Measurements from ENCODE around the gene NDUFS3.

Gene NDUFS3

DNA sequence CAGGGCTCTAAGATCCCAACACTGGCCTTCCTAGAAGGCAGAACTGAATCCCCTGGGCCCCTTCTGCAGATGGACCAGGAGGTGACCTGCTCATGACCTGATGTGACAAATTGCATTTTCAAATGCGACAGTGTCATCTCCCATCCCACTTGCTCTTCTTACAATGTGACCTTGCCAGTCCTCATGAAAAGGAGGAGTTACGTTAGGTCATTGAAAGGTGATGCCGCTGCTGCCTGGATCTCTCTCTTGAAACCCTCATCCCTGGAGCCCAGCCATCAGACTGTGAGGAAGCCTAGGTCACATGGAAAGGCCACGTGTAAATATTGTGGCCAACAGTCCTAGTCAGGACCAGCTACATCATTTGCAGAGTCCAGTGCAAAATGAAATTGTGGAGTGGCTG, 21.0 kb downstream of the NDUFS3 start:
- TF ChIP-seq, protein P1, sequence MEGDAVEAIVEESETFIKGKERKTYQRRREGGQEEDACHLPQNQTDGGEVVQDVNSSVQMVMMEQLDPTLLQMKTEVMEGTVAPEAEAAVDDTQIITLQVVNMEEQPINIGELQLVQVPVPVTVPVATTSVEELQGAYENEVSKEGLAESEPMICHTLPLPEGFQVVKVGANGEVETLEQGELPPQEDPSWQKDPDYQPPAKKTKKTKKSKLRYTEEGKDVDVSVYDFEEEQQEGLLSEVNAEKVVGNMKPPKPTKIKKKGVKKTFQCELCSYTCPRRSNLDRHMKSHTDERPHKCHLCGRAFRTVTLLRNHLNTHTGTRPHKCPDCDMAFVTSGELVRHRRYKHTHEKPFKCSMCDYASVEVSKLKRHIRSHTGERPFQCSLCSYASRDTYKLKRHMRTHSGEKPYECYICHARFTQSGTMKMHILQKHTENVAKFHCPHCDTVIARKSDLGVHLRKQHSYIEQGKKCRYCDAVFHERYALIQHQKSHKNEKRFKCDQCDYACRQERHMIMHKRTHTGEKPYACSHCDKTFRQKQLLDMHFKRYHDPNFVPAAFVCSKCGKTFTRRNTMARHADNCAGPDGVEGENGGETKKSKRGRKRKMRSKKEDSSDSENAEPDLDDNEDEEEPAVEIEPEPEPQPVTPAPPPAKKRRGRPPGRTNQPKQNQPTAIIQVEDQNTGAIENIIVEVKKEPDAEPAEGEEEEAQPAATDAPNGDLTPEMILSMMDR (IDR thresholded peaks at IDR 0.05; ENCODE audit: insufficient read depth, low read depth, low read length, missing control alignments), result no peak
- no peak overlapping the region for H3K4me3 ChIP-seq (ENCODE audit: low read length)
- no peak for DNase-seq (ENCODE audit: low read depth)

DNA sequence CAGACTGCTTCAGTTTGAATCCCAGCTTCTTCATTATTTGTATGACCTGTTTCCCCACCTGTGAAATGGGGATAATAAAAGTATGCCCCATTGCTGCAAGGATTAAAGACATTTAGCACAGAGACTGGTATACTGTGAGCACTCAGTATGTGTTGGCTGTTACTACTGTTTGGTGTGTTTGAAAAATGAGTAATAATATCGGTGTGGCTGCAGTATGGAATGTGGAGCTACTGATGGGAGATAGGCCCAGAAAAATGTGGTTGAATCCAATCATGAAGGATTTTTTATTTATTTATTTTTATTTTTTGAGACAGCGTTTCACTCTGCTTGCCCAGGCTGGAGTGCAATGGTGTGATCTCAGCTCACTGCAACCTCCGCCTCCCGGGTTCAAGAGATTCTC, 24.4 kb downstream of the NDUFS3 start:
- TF ChIP-seq, protein P1 (IDR thresholded peaks at IDR 0.05; ENCODE audit: insufficient read depth, low read depth, low read length, missing control alignments), result no peak
- H3K4me3 ChIP-seq (ENCODE audit: low read length), result no peak overlapping the region
- DNase-seq (ENCODE audit: low read depth), result no peak

DNA sequence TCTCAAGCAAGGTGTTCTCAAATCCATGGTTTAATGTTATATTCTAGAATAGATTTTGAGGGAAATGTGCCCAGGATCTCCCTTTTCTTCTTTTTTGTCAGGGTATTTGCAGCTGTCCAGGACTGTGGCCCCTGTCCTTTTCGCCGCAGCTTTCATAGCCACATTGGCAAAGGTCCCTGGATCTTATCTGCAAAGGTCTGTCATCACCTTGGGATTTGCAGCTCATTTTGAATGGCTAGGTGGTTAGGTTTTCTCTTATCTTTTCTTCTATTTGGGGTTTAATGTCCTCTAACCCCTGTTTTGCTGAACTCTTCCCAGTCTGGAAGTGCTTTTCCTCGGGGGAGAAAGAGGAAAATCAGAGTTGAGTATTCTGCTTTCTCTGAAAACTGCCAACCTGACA, 27.0 kb downstream of the NDUFS3 start:
- H3K4me3 ChIP-seq (ENCODE audit: low read length), result no peak overlapping the region
- TF ChIP-seq, protein P1 (IDR thresholded peaks at IDR 0.05; ENCODE audit: insufficient read depth, low read depth, low read length, missing control alignments), result no peak
- DNase-seq (ENCODE audit: low read depth), result no peak

DNA sequence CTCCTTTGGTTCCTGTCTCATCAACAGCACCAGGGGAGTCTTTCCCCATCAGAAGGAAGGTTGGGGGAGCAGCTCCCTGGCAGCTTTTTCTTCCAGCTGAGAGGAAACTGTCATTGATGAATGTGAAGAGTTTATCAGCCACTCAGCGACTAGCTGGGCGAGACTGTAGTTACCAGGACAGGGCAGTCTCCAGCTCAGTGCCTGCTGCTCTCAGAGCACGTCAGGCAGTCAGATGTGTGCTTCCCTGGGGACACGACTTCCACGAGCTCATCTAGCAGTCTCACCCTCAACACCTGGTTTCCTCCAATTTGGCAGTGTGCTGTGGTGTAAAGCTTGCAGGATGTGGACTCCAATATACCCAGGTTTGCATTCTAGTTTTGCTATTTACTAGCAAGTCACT, 27.9 kb downstream of the NDUFS3 start:
- H3K4me3 ChIP-seq (ENCODE audit: low read length), result no peak overlapping the region
- no peak for DNase-seq (ENCODE audit: low read depth)

DNA sequence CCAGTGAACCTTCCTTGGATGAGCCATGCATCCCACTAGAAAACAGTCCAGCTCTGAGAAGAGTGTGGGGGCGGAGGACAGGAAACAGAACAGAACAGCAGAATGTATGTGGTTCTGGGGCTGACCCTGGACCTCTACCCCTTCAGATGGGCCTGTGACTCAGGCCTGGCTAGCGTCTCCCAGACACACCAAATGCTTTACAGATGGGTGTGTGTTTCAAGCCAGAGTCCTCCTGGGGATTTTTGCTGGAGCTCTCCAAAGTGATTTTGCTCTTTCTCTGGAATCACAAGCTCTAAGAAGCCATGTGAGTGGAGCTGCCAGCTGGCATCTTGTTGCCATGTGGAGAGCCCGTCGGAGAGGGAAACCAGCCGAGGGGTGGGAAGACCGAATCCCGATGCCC, 28.5 kb downstream of the NDUFS3 start:
- DNase-seq (ENCODE audit: low read depth), result no peak
- no peak overlapping the region for H3K4me3 ChIP-seq (ENCODE audit: low read length)
- TF ChIP-seq, protein P1 (IDR thresholded peaks at IDR 0.05; ENCODE audit: insufficient read depth, low read depth, low read length, missing control alignments), result no peak

More for the DNA sequence above, 27.9 kb downstream of the NDUFS3 start:
- TF ChIP-seq, protein P1 (IDR thresholded peaks at IDR 0.05; ENCODE audit: insufficient read depth, low read depth, low read length, missing control alignments), result no peak

DNA sequence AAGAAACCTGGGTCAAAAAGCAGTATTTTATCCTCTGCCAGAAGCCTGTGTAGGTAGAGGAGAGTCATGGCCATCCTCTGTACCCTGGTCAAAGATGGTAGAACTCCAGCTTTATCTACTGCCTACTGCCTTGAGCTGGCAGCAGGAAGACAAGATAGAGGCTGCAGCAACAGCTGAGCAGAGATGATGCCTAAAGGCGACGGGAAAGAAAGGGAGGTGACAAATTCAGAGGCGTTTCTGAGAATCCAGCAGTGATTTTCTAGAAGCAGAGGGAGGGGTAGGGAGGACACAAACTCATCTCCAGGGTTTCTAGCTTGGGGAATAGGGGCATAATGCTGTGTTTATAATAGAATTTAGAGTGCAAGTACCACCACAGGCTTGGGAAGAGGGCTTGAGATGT, 30.8 kb downstream of the NDUFS3 start:
- no peak overlapping the region for H3K4me3 ChIP-seq (ENCODE audit: low read length)
- TF ChIP-seq, protein P1 (IDR thresholded peaks at IDR 0.05; ENCODE audit: insufficient read depth, low read depth, low read length, missing control alignments), result no peak
- DNase-seq (ENCODE audit: low read depth), result no peak

DNA sequence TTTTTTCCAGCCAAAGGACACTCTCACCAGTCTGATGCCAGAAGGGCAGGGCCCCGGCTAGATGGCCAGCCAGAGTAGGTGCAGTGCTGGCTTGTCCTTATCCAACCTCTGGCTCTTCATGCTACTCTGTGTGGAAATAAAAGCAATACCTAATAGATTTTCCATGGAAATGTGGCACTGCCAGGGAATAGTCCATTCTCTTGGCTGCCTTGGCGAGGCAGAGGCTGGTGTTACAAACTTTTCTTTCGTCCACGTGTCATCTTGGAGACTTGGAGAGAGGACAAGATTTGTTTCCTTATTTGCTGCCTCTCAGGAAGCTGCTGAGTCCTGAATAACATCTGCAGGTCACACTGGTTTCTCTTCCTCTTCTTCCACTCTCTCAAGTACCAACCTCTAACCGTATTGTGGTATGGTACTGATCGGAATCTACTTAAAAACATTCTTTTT, 32.5 kb downstream of the NDUFS3 start:
- H3K4me3 ChIP-seq (ENCODE audit: low read length), result no peak overlapping the region
- TF ChIP-seq, protein P1 (IDR thresholded peaks at IDR 0.05; ENCODE audit: insufficient read depth, low read depth, low read length, missing control alignments), result no peak
- no peak for DNase-seq (ENCODE audit: low read depth)
